Retinal pigment epithelial cell (primary cell): Measurements from ENCODE around the gene HIPK2.

Source experiments
- DNase-seq: peaks from one replicate; pipeline ENCODE4 v3.0.0-alpha.2; 2010; ENCODE audit warnings: low read depth
- H3K4me3 ChIP-seq: 2 replicates; pipeline ENCODE4 v1.5.1; 2011; ENCODE audit warnings: mild to moderate bottlenecking, low read length, control low read depth, moderate library complexity
- CTCF ChIP-seq: conservative IDR thresholded peaks from 2 replicates; pipeline ENCODE4 v1.5.1; 2011; ENCODE audit warnings: low read depth, low read length, control low read depth, inconsistent platforms

HIPK2 gene

GRCh38 chr7:139647814-139648390, 129.9 kb downstream of the HIPK2 start:
- no peak for DNase-seq
- H3K4me3 ChIP-seq = no peak overlapping the region
- TF ChIP-seq CTCF = no peak

- no peak for TF ChIP-seq CTCF
- DNase-seq = no peak
- H3K4me3 ChIP-seq = no peak overlapping the region
These were observed 130.7 kb downstream of the HIPK2 start for GRCh38 chr7:139647085-139647484.

GRCh38 chr7:139646566-139646965, 131.2 kb downstream of the HIPK2 start:
- no peak for TF ChIP-seq CTCF
- DNase-seq = no peak
- H3K4me3 ChIP-seq = no peak overlapping the region

- no peak overlapping the region for H3K4me3 ChIP-seq
- DNase-seq = peak; percentile 33
- peak; percentile 94 for TF ChIP-seq CTCF
These were observed 131.9 kb downstream of the HIPK2 start for GRCh38 chr7:139645572-139646523.

- no peak for DNase-seq
- TF ChIP-seq CTCF = no peak
- H3K4me3 ChIP-seq = no peak overlapping the region
These were observed 133.7 kb downstream of the HIPK2 start for GRCh38 chr7:139643951-139644585.

- TF ChIP-seq CTCF = no peak
- no peak overlapping the region for H3K4me3 ChIP-seq
- DNase-seq = no peak
These were observed 135.5 kb downstream of the HIPK2 start for GRCh38 chr7:139642283-139642682.
